Activated CD8-positive, alpha-beta T cell treated with anti-CD3 and anti-CD28 coated beads for 36 hours (primary cell): ENCODE measurements around the gene FEM1B. TPM values are rescaled to one million over a fixed set of nuclear protein-coding genes. Genes with fewer than 3 reads are reported as not detected.

Experiments used
- ATAC-seq: fragments of 200-7000 bp; cut with Tn5 transposase; one replicate; pipeline ENCODE4 v1.10.0; 2021; ENCODE audit warnings: mild to moderate bottlenecking, moderate library complexity
- CTCF ChIA-PET: fragments of 350-600 bp; sonication (Branson Sonifier 250); formaldehyde crosslinking; loops from one replicate; lab custom pipeline; 2021; ENCODE audit warnings: antibody characterized with exemption; lab: Charles Lee
- POLR2A ChIA-PET: fragments of 350-600 bp; sonication (Branson Sonifier 250); formaldehyde crosslinking; loops from one replicate; lab custom pipeline; 2021; ENCODE audit warnings: antibody characterized with exemption; lab: Charles Lee
- DNase-seq: peaks from one replicate; pipeline ENCODE4 v3.0.0-alpha.2; 2020
- H3K27ac Mint-ChIP-seq: one replicate; pipeline ENCODE4 v1.8.0; 2021; ENCODE audit warnings: mild to moderate bottlenecking, mixed read lengths
- H3K27me3 Mint-ChIP-seq: one replicate; pipeline ENCODE4 v1.8.0; 2021; ENCODE audit warnings: mixed read lengths
- H3K36me3 Mint-ChIP-seq: one replicate; pipeline ENCODE4 v1.8.0; 2021; ENCODE audit warnings: low read depth, mixed read lengths
- H3K4me1 Mint-ChIP-seq: one replicate; pipeline ENCODE4 v1.8.0; 2021; ENCODE audit warnings: low read depth, mixed read lengths
- H3K4me3 Mint-ChIP-seq: one replicate; pipeline ENCODE4 v1.8.0; 2021; ENCODE audit warnings: mild to moderate bottlenecking, moderate library complexity, mixed read lengths
- H3K9me3 Mint-ChIP-seq: one replicate; pipeline ENCODE4 v1.8.0; 2021; ENCODE audit warnings: mixed read lengths
- CTCF ChIP-seq: fragments of 200-600 bp; IDR thresholded peaks from one replicate; pipeline ENCODE4 v1.8.0; 2022; ENCODE audit warnings: antibody characterized with exemption, mild to moderate bottlenecking
- intact Hi-C: fragments of 100-400 bp; cut with micrococcal nuclease; formaldehyde crosslinking; loops from one replicate; pipeline ENCODE4 v1.10.0; 2022
- total RNA-seq, 2 experiments: library from RNA; stranded (reverse); gene quantifications; one replicate each; pipeline ENCODE4 v1.2.3, GENCODE V29; 2021

Gene FEM1B
- total RNA-seq, 2 experiments from 2014 or later, result 37.1 to 44.4 TPM

GRCh38 chr15:68305420-68305871 lies 27.9 kb downstream of the FEM1B start:
- H3K4me3 Mint-ChIP-seq, result no peak overlapping the region
- H3K9me3 Mint-ChIP-seq, result no peaks in the 10 kb centered on the region
- POLR2A ChIA-PET, result no interaction called here
- H3K4me1 Mint-ChIP-seq, result peaks cover 16% of the 10 kb centered on the region
- ATAC-seq (no peak), DNase-seq (no peak)
- CTCF ChIA-PET, result interaction anchor here (1.1 to 4.4 kb wide), 11 partner anchors 15 to 511 kb away, joined by 3 to 85 read pairs (median 11); partner anchors contain the start of gene FEM1B
- intact Hi-C loops, result no loop called here
- H3K36me3 Mint-ChIP-seq, result no peaks in the 10 kb centered on the region
- no peak overlapping the region for H3K27ac Mint-ChIP-seq
- TF ChIP-seq CTCF, result no peak
- H3K27me3 Mint-ChIP-seq, result peaks cover 1% of the 10 kb centered on the region

GRCh38 chr15:68307131-68307928 lies 29.8 kb downstream of the FEM1B start:
- H3K27ac Mint-ChIP-seq, result no peak overlapping the region
- H3K27me3 Mint-ChIP-seq, result peaks cover 1% of the 10 kb centered on the region
- ATAC-seq, result no peak
- peaks cover 11% of the 10 kb centered on the region for H3K4me1 Mint-ChIP-seq
- H3K9me3 Mint-ChIP-seq, result no peaks in the 10 kb centered on the region
- no peak for TF ChIP-seq CTCF
- H3K4me3 Mint-ChIP-seq, result no peak overlapping the region
- intact Hi-C loops, result no loop called here
- ChIA-PET POLR2A (interaction anchor here (1.5 kb wide), 1 partner anchor 72 kb away, joined by 7 read pairs; no protein-coding TSS in a partner anchor), CTCF (interaction anchor here (0.7 to 4.4 kb wide), 32 partner anchors 9 to 569 kb away, joined by 3 to 85 read pairs (median 6); no protein-coding TSS in a partner anchor)
- DNase-seq, result no peak
- H3K36me3 Mint-ChIP-seq, result no peaks in the 10 kb centered on the region

GRCh38 chr15:68309024-68309423 lies 31.5 kb downstream of the FEM1B start:
- Mint-ChIP-seq H3K4me3 (no peak overlapping the region), H3K4me1 (peaks cover 10% of the 10 kb centered on the region), H3K27me3 (peaks cover 1% of the 10 kb centered on the region), H3K9me3 (no peaks in the 10 kb centered on the region), H3K27ac (no peak overlapping the region), H3K36me3 (no peaks in the 10 kb centered on the region)
- ChIA-PET POLR2A (no interaction called here), CTCF (interaction anchor here (1.1 to 4.4 kb wide), 2 partner anchors 56 to 74 kb away, joined by 5 to 59 read pairs; no protein-coding TSS in a partner anchor)
- no peak for TF ChIP-seq CTCF
- DNase-seq (no peak), ATAC-seq (no peak)
- intact Hi-C loops, result no loop called here

- no peak for TF ChIP-seq CTCF
- Mint-ChIP-seq H3K9me3 (no peaks in the 10 kb centered on the region), H3K4me1 (peaks cover 7% of the 10 kb centered on the region), H3K4me3 (no peak overlapping the region), H3K27me3 (peaks cover 1% of the 10 kb centered on the region), H3K36me3 (no peaks in the 10 kb centered on the region), H3K27ac (no peak overlapping the region)
- ATAC-seq (no peak), DNase-seq (no peak)
- intact Hi-C loops, result no loop called here
- ChIA-PET CTCF (interaction anchor here (4.4 kb wide), 1 partner anchor 73 kb away, joined by 59 read pairs; no protein-coding TSS in a partner anchor), POLR2A (no interaction called here)
Observed at GRCh38 chr15:68310178-68310803, 32.7 kb downstream of the FEM1B start.
